ENCODE data around the gene EPSTI1. TPM values are rescaled to one million over a fixed set of nuclear protein-coding genes. Genes with fewer than 3 reads are reported as not detected.
A peak's percentile ranks its signal among the peaks of the same experiment; 100 is the strongest.

EPSTI1 gene
- total and polyA plus RNA-seq, 11 donors, result 1.3 to 36.1 (median 4.5) TPM

- Histone ChIP-seq H3K27me3 (no peaks in the 10 kb centered on the region), H3K27ac (peak overlapping the region in 1 of 12 donors; percentile 86), H3K4me3 (no peak overlapping the region), H3K4me1 (peaks cover 0 to 35% (median 19%) of the 10 kb centered on the region in 12 donors), H3K36me3 (no peaks in the 10 kb centered on the region), H3K9me3 (no peaks in the 10 kb centered on the region)
- WGBS, 4 donors, result 89 to 93% (median 89%) methylated on average over 11 of the region's 11 CpGs
- ATAC-seq, result no peak
- DNase-seq, result no peak
- TF ChIP-seq POLR2A (IDR thresholded peaks at IDR 0.05) (no peak), CTCF (IDR thresholded peaks at IDR 0.05) (no peak)
- intact Hi-C loops (cut with DNase I), result loop anchor here in 1 of 10 donors (5.0 kb wide), 1 partner anchor 55 kb away; no protein-coding TSS in a partner anchor
These were observed 30.1 kb upstream of the EPSTI1 start for GRCh38 chr13:43021926-43022670.

- Histone ChIP-seq H3K4me1 (peaks cover 0 to 24% (median 15%) of the 10 kb centered on the region in 12 donors), H3K36me3 (no peaks in the 10 kb centered on the region), H3K27me3 (no peaks in the 10 kb centered on the region), H3K9me3 (no peaks in the 10 kb centered on the region), H3K27ac (no peak overlapping the region), H3K4me3 (no peak overlapping the region)
- no peak for ATAC-seq
- WGBS, 4 donors, result 67 to 88% (median 85%) methylated on average over 1 of the region's 1 CpG
- TF ChIP-seq POLR2A (IDR thresholded peaks at IDR 0.05) (no peak), CTCF (IDR thresholded peaks at IDR 0.05) (no peak)
- DNase-seq, result no peak
- intact Hi-C loops (cut with DNase I), result loop anchor here in 1 of 10 donors (5.0 kb wide), 1 partner anchor 57 kb away; no protein-coding TSS in a partner anchor
These were observed 28.8 kb upstream of the EPSTI1 start for GRCh38 chr13:43020794-43021193.

GRCh38 chr13:43019811-43020210 lies 27.8 kb upstream of the EPSTI1 start:
- Histone ChIP-seq H3K4me1 (peaks cover 0 to 14% (median 6%) of the 10 kb centered on the region in 12 donors), H3K36me3 (no peaks in the 10 kb centered on the region), H3K9me3 (no peaks in the 10 kb centered on the region), H3K4me3 (no peak overlapping the region), H3K27me3 (no peaks in the 10 kb centered on the region), H3K27ac (no peak overlapping the region)
- WGBS, 4 donors, result 56 to 64% (median 60%) methylated on average over 2 of the region's 2 CpGs
- no peak for TF ChIP-seq POLR2A (IDR thresholded peaks at IDR 0.05)
- no peak for TF ChIP-seq CTCF (IDR thresholded peaks at IDR 0.05)
- intact Hi-C loops (cut with DNase I), result loop anchor here in 1 of 10 donors (5.0 kb wide), 1 partner anchor 57 kb away; no protein-coding TSS in a partner anchor
- DNase-seq (no peak), ATAC-seq (no peak)

GRCh38 chr13:43016226-43016625 lies 24.2 kb upstream of the EPSTI1 start:
- Histone ChIP-seq H3K4me3 (no peak overlapping the region), H3K36me3 (no peaks in the 10 kb centered on the region), H3K27me3 (no peaks in the 10 kb centered on the region), H3K9me3 (no peaks in the 10 kb centered on the region), H3K4me1 (no peaks in the 10 kb centered on the region), H3K27ac (no peak overlapping the region)
- WGBS, 4 donors, result 87 to 91% (median 89%) methylated on average over 5 of the region's 5 CpGs
- DNase-seq, result no peak
- intact Hi-C loops (cut with DNase I), result no loop called here
- no peak for TF ChIP-seq CTCF (IDR thresholded peaks at IDR 0.05)
- TF ChIP-seq POLR2A (IDR thresholded peaks at IDR 0.05), result no peak
- ATAC-seq, result no peak
